K562 (cell line): Measurements from ENCODE around the gene PSMD7. TPM values are rescaled to one million over a fixed set of nuclear protein-coding genes. Genes with fewer than 3 reads are reported as not detected.
A peak's percentile ranks its signal among the peaks of the same experiment; 100 is the strongest.

Experiments used
- CTCF ChIP-seq, 3 experiments: IDR thresholded peaks in 2 of 3; conservative IDR thresholded peaks in 1 of 3; 2 replicates each; pipeline ENCODE4 v1.5.1; 2011 to 2012; ENCODE audit warnings: low read length in 3 of 3, mild to moderate bottlenecking in 3 of 3, control low read depth in 2 of 3, improper control_type of control experiment in 1 of 3, inconsistent platforms in 1 of 3, low read depth in 1 of 3, mixed read lengths in 1 of 3, moderate library complexity in 1 of 3; ENCODE audit not compliant: insufficient read depth in 2 of 3
- DEAF1 ChIP-seq: fragments of 450-650 bp; formaldehyde crosslinking; IDR thresholded peaks from 2 replicates; pipeline ENCODE4 v1.4.0; 2020; ENCODE audit warnings: mild to moderate bottlenecking, moderate library complexity
- ELK3 ChIP-seq: fragments of 450-650 bp; formaldehyde crosslinking; IDR thresholded peaks from 2 replicates; pipeline ENCODE4 v1.4.0; 2020; ENCODE audit warnings: mild to moderate bottlenecking
- FIP1L1 ChIP-seq: fragments of 200-400 bp; formaldehyde crosslinking; IDR thresholded peaks from 2 replicates; pipeline ENCODE4 v1.6.1; 2018; ENCODE audit warnings: mild to moderate bottlenecking, low read depth, low read length; ENCODE audit not compliant: poor library complexity, severe bottlenecking
- FOXJ3 ChIP-seq: sonication (generic); formaldehyde crosslinking; IDR thresholded peaks from 2 replicates; pipeline ENCODE4 v1.4.0; 2020; ENCODE audit warnings: mild to moderate bottlenecking, missing genetic modification reagents
- KAT2B ChIP-seq: IDR thresholded peaks from one replicate; pipeline ENCODE4 v1.6.1; 2012; ENCODE audit warnings: low read depth, mild to moderate bottlenecking, control low read depth, inconsistent platforms, low read length, moderate library complexity
- MXI1 ChIP-seq: IDR thresholded peaks from 2 replicates; pipeline ENCODE4 v1.6.1; 2011; ENCODE audit warnings: low read depth, mild to moderate bottlenecking, improper control_type of control experiment, low read length
- NR2C2 ChIP-seq, 2 experiments: fragments of 200-800 bp in 1 of 2; sonication (Bioruptor generic) in 1 of 2; sonication (generic) in 1 of 2; formaldehyde crosslinking in 1 of 2; IDR thresholded peaks; 2 replicates each; pipeline versions ENCODE4 v1.6.1 to v1.8.0; 2016 to 2022; ENCODE audit warnings: mild to moderate bottlenecking in 1 of 2, missing compliant biosample characterization in 1 of 2, missing genetic modification characterization in 1 of 2, missing genetic modification reagents in 1 of 2
- PHB2 ChIP-seq: fragments of 450-650 bp; IDR thresholded peaks from 2 replicates; pipeline ENCODE4 v1.6.1; 2017; ENCODE audit warnings: low read depth
- POLR2H ChIP-seq: IDR thresholded peaks from 2 replicates; pipeline ENCODE4 v1.6.1; 2016; ENCODE audit warnings: missing genetic modification characterization, low read depth, mild to moderate bottlenecking, control low read depth, missing compliant biosample characterization, moderate library complexity
- RAD21 ChIP-seq, 2 experiments: fragments of 250-450 bp in 1 of 2; fragments of 450-650 bp in 1 of 2; sonication (Bioruptor Pico) in 1 of 2; formaldehyde crosslinking in 1 of 2; IDR thresholded peaks in 1 of 2; conservative IDR thresholded peaks in 1 of 2; 2 replicates each; pipeline versions ENCODE4 v1.4.0 to v1.8.0; 2020 to 2022; ENCODE audit warnings: mild to moderate bottlenecking in 2 of 2, moderate library complexity in 1 of 2
- RNF2 ChIP-seq: sonication (generic); IDR thresholded peaks from 2 replicates; pipeline ENCODE4 v1.6.1; 2016
- SAFB2 ChIP-seq: fragments of 200-400 bp; formaldehyde crosslinking; IDR thresholded peaks from 2 replicates; pipeline ENCODE4 v1.6.1; 2018; ENCODE audit warnings: borderline replicate concordance, low read length, low read depth, moderate library complexity; ENCODE audit not compliant: severe bottlenecking
- SRSF1 ChIP-seq: fragments of 200-400 bp; formaldehyde crosslinking; IDR thresholded peaks from 2 replicates; pipeline ENCODE4 v1.6.1; 2017; ENCODE audit warnings: mild to moderate bottlenecking, low read depth, low read length, moderate library complexity
- ZFX ChIP-seq: sonication (generic); formaldehyde crosslinking; IDR thresholded peaks from 2 replicates; pipeline ENCODE4 v1.8.0; 2022; ENCODE audit warnings: mild to moderate bottlenecking, missing genetic modification reagents, moderate library complexity
- polyA plus RNA-seq, 8 experiments: library from polyadenylated mRNA; depleted of rRNA in 4 of 8; stranded (reverse) in 5 of 8; unstranded in 3 of 8; fragments of >200 nt; fragmentation: Nextera tagmentation in 2 of 8; fragmentation: Illumina TruSeq in 1 of 8; extraction: Ambion mirVana in 2 of 8; extraction: Trizol in 1 of 8; gene quantifications; 2 replicates each; pipeline versions ENCODE4 v1.2.1 to v1.2.3, GENCODE V29; 2011 to 2014; ENCODE audit warnings: inconsistent platforms in 1 of 8, missing spikeins in 1 of 8
- total RNA-seq, 7 experiments: library from RNA; depleted of rRNA in 6 of 7; stranded (reverse); fragments of >200 nt in 6 of 7; fragmentation: Illumina TruSeq in 2 of 7; extraction: Trizol in 2 of 7; gene quantifications; 2 replicates each; pipeline versions ENCODE4 v1.2.1 to v1.2.3, GENCODE V29; 2011 to 2021; ENCODE audit warnings: low replicate concordance in 1 of 7
- TF ChIP-seq, protein P1 (sequence below): fragments of 250-450 bp; sonication (Bioruptor Pico); IDR thresholded peaks from 2 replicates; pipeline ENCODE4 v1.8.0; 2022; ENCODE audit warnings: inconsistent platforms
- TF ChIP-seq, protein P2 (sequence below): fragments of 150-350 bp; conservative IDR thresholded peaks from 2 replicates; pipeline ENCODE4 v1.6.1; 2014; ENCODE audit warnings: low read length

Gene PSMD7
- total and polyA plus RNA-seq, 9 of the 15 experiments (the other 6 are each of a cell fraction or from before 2014, with no cell fraction given) = 100 to 226 (median 156) TPM

DNA sequence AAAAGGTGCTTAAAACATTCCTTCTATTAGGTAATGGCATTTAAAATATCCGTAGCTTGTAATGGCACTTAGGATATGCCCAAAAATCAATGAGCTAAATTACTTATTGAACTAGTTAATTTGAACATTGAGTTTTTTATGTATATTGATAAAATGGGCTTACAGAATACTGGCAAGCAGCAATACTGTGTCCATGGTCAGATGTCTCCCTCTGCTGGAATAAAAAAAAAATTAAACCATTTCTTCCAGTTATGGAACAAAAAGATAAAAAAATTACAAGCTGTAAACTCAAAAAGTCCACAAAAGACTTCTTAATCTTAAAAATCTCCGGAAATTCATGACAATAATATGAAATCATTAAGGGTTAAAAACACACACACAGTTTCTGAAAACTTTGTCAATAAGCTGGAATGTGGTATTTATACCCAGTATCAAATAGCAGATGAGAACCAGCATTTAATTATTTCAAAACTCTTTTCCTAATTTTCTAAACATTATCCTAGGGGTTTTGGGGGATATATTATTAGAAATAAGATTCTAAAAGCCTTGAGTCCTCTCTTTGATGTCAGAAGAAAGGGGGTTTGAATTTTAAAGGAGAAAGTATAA lies 21.5 kb upstream of the PSMD7 start (continued):
- TF ChIP-seq KAT2B (no peak), ZFX (CRISPR knock-in tag) (no peak), FIP1L1 (no peak), NR2C2 (CRISPR knock-in tag; IDR thresholded peaks at IDR 0.05) (no peak), NR2C2 (tag; IDR thresholded peaks at IDR 0.05) (no peak), DEAF1 (CRISPR knock-in tag) (0 out of 2 replicates have a peak, but pooled peaks have one; percentile 33), POLR2H (tag) (no peak), FOXJ3 (CRISPR knock-in tag) (no peak), RNF2 (no peak), SAFB2 (no peak), SRSF1 (no peak), ELK3 (CRISPR knock-in tag) (no peak), CTCF (IDR thresholded peaks at IDR 0.05 in 2 of 3, conservative IDR thresholded peaks at IDR 0.05 in 1 of 3; ENCODE audit: insufficient read depth in 2 of 3, low read depth in 1 of 3, low read length in 3 of 3) (peak in 2 of 3 experiments; percentile 36 to 71; a peak in 4 of 6 replicates), MXI1 (no peak), PHB2 (no peak), RAD21 (CRISPR knock-in tag; conservative IDR thresholded peaks at IDR 0.05 in 1 of 2, IDR thresholded peaks at IDR 0.05 in 1 of 2) (peak; percentile 75 to 80)
- TF ChIP-seq, protein P1, sequence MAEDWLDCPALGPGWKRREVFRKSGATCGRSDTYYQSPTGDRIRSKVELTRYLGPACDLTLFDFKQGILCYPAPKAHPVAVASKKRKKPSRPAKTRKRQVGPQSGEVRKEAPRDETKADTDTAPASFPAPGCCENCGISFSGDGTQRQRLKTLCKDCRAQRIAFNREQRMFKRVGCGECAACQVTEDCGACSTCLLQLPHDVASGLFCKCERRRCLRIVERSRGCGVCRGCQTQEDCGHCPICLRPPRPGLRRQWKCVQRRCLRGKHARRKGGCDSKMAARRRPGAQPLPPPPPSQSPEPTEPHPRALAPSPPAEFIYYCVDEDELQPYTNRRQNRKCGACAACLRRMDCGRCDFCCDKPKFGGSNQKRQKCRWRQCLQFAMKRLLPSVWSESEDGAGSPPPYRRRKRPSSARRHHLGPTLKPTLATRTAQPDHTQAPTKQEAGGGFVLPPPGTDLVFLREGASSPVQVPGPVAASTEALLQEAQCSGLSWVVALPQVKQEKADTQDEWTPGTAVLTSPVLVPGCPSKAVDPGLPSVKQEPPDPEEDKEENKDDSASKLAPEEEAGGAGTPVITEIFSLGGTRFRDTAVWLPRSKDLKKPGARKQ (CRISPR knock-in tag) = no peak
- TF ChIP-seq, protein P2, sequence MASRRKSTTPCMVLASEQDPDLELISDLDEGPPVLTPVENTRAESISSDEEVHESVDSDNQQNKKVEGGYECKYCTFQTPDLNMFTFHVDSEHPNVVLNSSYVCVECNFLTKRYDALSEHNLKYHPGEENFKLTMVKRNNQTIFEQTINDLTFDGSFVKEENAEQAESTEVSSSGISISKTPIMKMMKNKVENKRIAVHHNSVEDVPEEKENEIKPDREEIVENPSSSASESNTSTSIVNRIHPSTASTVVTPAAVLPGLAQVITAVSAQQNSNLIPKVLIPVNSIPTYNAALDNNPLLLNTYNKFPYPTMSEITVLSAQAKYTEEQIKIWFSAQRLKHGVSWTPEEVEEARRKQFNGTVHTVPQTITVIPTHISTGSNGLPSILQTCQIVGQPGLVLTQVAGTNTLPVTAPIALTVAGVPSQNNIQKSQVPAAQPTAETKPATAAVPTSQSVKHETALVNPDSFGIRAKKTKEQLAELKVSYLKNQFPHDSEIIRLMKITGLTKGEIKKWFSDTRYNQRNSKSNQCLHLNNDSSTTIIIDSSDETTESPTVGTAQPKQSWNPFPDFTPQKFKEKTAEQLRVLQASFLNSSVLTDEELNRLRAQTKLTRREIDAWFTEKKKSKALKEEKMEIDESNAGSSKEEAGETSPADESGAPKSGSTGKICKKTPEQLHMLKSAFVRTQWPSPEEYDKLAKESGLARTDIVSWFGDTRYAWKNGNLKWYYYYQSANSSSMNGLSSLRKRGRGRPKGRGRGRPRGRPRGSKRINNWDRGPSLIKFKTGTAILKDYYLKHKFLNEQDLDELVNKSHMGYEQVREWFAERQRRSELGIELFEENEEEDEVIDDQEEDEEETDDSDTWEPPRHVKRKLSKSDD = no peak
